ENCODE results near the gene RIMBP3C.
"Not testable (repeated sequence)": the region's sequence is repeated elsewhere in the genome, so short reads cannot be mapped to it uniquely, and the experiment has no call there.

Gene RIMBP3C

GRCh38 chr22:21551361-21551760 lies at the start of gene RIMBP3C:
Gene RIMBP3C (minus strand): TSS chr22:21551461. CDS start chr22:21550976, 485 bp downstream.
- not testable (repeated sequence) for DNase-seq (ENCODE audit: low read depth in 2 of 2)

GRCh38 chr22:21599053-21599893 lies 48.0 kb upstream of the RIMBP3C start:
- no peak for DNase-seq (ENCODE audit: low read depth in 2 of 2)

DNA sequence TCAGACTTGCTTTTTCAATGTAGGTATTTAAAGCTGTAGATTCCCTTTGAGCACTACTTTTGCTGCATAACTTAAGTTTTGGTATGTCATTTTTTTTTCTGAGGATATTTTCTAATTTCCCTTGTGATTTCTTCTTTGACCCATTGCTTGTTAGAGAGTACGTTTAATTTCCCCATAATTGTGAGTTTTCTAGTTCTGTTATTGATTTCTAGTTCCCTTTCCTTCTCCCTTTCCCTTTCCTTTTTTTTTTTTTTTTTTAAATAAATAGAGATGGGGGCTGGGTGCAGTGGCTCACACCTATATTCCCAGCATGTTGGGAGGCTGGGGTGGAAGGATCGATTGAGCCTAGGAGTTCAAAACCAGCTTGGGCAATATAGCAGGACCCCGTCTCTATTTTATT lies 47.0 kb upstream of the RIMBP3C start:
- DNase-seq (ENCODE audit: low read depth in 2 of 2) = no peak

GRCh38 chr22:21596356-21597135 lies 45.3 kb upstream of the RIMBP3C start:
- not testable (repeated sequence) for DNase-seq (ENCODE audit: low read depth in 2 of 2)

DNA sequence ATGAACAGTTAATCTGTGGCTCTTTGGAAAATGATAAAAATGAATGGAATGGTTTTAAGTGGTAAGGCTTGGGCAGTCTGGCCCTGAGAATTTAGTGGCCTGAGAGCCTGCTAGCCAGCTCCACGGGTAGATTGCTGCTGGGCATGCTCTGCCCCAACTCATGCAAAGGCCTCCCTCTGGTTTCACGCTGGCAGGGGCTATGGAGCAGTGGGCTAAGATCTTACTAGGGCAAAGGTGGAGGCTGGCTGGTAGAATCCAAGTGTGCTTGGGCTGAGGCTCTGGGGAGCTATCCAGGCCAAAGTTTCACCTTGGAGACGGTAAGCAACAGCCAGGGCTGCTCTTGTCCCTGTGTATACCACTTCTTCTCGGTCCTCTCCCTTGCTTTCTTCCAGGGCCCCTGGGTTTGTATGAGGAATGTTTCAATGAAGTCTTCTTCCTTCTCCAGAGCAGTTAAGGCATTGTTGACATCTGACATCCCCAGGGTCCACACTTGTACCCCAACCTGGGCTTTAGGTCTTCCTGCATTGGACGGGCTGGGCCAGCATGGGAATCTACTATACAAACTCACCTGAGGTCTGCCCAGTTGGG lies 43.7 kb upstream of the RIMBP3C start:
- DNase-seq (ENCODE audit: low read depth in 2 of 2) = no peak

- DNase-seq (ENCODE audit: low read depth in 2 of 2) = no peak
These were observed 42.4 kb upstream of the RIMBP3C start for GRCh38 chr22:21593406-21594232.

DNA sequence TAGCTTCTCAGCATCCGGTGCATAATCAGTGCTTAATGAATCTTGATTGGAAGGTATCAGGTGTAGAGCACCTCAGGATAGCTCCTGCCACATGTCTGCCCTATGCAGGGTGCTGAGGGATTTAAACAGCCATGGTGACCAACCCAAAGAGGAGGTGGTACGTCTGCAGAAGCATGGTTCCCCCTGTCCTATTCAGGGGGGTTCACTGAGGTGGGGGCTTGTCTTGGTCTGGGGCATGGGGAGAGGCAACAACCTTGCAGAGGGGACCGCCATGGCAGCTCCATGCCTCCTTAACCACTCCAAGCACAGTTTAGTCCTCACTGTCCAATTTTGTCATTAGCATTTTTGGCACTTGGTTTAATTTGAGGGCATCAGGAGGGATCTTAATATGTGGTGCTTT lies 41.2 kb upstream of the RIMBP3C start:
- DNase-seq (ENCODE audit: low read depth in 2 of 2) = no peak

GRCh38 chr22:21591695-21592094 lies 40.4 kb upstream of the RIMBP3C start:
- DNase-seq (ENCODE audit: low read depth in 2 of 2) = no peak

GRCh38 chr22:21590809-21591641 lies 39.8 kb upstream of the RIMBP3C start:
- no peak for DNase-seq (ENCODE audit: low read depth in 2 of 2)

DNA sequence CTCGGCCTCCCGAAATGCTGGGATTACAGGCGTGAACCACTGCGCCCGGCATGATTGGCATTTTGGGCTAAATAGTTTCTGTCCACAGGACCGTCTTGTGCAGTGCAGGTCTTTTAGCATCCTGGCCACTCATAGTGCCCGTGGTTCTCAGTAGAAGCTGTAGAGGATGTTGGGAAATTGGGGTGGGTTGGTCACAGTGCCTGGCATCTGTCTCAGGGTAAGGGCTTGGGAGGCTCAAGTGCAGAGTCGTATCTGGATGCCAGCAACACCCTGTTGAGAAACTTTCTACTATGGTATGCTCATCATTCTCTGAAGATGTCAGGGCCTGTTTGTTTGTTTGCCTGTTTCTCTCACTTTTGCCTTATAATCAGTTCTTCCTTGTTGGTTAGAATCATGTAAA lies 38.1 kb upstream of the RIMBP3C start:
- DNase-seq (ENCODE audit: low read depth in 2 of 2) = no peak

DNA sequence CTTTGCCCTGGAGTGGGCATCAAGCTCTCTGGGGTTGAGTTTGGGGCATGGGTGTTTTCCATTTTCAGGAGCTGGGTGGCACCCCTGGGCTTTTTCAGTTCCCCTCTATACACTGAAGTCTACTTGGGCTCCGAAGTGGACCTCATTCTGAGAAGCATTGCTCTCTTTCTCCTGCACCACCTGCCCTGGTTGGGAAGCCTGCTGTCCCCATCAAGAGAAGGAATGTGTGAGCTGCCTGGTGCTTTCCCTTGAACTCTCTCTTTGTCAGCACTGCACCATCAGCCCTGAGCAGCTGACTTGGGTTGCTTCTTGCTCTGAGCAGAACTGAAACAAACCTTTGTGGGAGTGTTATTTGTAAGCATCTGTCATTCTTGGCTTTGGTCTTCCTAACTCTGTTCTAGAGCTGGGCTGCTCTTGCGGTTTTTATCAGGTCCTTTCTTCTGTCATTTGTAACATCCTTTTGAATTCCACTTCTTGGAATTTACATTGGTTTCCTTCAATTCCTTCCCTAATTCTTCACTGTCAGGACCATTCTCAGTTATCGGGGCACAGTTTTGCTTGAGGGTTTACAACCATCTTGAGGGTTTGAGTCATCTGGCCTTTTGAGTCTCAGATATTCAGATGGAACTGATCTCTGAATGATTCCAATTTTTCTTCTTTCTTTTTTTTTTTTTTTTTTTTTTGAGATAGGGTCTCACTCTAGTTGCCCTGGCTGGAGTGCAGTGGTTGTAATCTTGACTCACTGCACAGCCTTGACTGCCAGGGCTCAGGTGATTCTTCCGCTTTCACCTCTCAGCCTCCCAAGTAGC lies 36.7 kb upstream of the RIMBP3C start:
- no peak for DNase-seq (ENCODE audit: low read depth in 2 of 2)

- no peak for DNase-seq (ENCODE audit: low read depth in 2 of 2)
These were observed 34.1 kb upstream of the RIMBP3C start for GRCh38 chr22:21585389-21585788.

GRCh38 chr22:21582801-21583740 lies 31.8 kb upstream of the RIMBP3C start:
- no peak for DNase-seq (ENCODE audit: low read depth in 2 of 2)

DNA sequence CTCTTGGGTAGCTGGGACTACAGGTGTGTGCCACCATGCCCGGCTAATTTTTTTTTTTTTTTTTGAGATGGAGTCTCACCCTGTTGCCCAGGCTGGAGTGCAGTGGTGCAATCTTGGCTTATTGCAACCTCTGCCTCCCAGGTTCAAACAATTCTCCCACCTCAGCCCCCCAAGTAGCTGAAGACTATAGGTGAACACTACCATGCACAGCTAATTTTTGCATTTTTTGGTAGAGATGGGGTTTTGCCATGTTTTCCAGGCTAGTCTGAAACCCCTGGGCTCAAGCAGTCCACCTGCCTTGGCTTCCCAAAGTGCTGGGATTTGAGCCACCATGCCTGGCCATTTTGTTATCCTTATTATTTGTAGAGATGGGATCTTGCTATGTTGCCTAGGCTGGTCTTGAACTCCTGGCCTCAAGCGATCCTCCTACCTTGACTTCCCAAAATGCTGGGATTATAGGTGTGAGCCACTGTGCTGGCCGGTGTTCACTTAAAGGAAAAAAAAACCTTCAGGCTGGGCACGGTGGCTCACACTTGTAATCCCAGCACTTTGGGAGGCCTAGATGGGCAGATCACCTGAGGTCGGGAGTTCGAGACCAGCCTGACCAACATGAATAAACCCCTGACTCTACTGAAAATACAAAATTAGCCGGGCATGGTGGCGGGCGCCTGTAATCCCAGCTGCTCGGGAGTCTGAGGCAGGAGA lies 29.9 kb upstream of the RIMBP3C start:
- not testable (repeated sequence) for DNase-seq (ENCODE audit: low read depth in 2 of 2)

- DNase-seq (ENCODE audit: low read depth in 2 of 2) = not testable (repeated sequence)
These were observed 29.4 kb upstream of the RIMBP3C start for GRCh38 chr22:21580623-21581007.

DNA sequence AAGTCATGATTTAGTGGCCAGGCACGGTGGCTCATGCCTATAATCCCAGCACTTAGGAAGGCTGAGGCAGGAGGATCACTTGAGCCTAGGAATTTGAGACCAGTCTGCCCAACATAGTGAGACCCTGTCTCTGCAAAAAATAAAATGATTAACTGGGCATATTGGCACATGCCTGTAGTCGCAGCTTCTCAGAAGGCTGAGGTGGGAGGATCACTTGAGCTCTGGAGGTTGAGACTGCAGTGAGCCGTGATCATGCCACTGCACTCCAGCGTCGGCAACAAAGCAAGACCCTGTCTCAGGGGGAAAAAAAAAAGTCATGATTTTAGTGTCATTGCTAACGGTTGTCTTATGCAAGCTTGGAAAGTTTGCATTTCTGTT lies 28.2 kb upstream of the RIMBP3C start:
- DNase-seq (ENCODE audit: low read depth in 2 of 2) = no peak

DNA sequence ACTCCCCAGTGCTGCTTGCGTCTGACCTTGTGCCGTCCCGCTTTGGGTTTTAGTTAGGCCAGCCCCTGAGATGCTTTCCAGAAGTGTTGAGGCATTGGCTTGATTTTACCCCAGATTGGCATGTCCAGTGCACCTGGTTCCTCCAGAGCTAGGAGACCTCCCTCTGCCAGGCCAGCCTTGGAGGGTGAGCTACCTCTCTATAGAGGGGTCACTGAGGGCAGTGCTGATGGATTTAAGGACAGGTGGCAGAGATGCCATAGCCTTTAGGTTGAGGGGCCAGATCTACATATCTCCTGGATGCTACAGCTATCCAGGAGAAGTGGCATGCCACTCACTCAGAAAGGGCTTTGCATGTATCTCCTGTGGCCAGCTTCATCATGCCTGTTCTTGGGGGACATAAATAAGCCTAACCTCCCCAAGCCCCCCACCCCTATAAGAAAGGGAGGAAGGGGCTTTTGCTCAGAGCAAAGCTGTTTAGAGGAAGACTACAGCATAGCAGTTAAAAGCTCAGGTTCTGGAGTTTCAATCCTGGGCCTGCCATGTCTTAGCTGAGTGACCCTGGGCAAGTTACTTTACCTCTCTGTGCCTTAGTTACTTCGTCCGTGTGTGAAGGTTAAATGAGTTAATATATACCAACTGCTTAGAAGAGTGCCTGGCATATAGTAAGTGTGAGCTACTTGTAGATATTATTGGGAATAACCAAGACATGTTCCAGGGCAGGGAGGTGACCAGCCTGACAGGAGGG lies 22.7 kb upstream of the RIMBP3C start:
- no peak for DNase-seq (ENCODE audit: low read depth in 2 of 2)

Data from stimulated activated CD8-positive, alpha-beta memory T cell treated with anti-CD3 and anti-CD28 coated beads, Interleukin-2, amount 100 ng/mL, for 1 hour (primary cell).